Esophagus squamous epithelium (tissue), 4 donors: Measurements from ENCODE around the gene CLEC19A.

Source experiments
- CTCF ChIP-seq, 6 experiments: fragments of 450-650 bp in 4 of 6; fragments of 200-600 bp in 2 of 6; sonication (generic) in 2 of 6; IDR thresholded peaks; one replicate each; pipeline ENCODE4 v1.5.1; 2016 to 2019; ENCODE audit warnings: antibody characterized with exemption in 6 of 6, mild to moderate bottlenecking in 4 of 6, moderate library complexity in 4 of 6
- POLR2A ChIP-seq, 4 donors: fragments of 450-650 bp; IDR thresholded peaks; one replicate each; pipeline ENCODE4 v1.6.1; 2017; ENCODE audit warnings: antibody characterized with exemption in 4 of 4, mild to moderate bottlenecking in 4 of 4, moderate library complexity in 3 of 4

- no peak for TF ChIP-seq POLR2A (IDR thresholded peaks at IDR 0.05)
- no peak for TF ChIP-seq CTCF (IDR thresholded peaks at IDR 0.05)
These were observed 21.3 kb upstream of the CLEC19A start for GRCh38 chr16:19264123-19264673.
